K562 (cell line): Measurements from ENCODE around the gene KDM2A. TPM values are rescaled to one million over a fixed set of nuclear protein-coding genes. Genes with fewer than 3 reads are reported as not detected.
A peak's percentile ranks its signal among the peaks of the same experiment; 100 is the strongest.

Source experiments
- ATAC-seq: fragments of 200-7000 bp; cut with Tn5 transposase; 3 replicates; pipeline ENCODE4 v1.9.1; 2020; ENCODE audit warnings: moderate library complexity
- BruUV-seq: library from RNA; stranded (reverse); fragments of 400-500 nt; replicated peaks from 2 replicates; lab custom pipeline; 2021; lab: Mats Ljungman, UMichigan
- CTCF ChIA-PET: fragments of 300-600 bp; formaldehyde crosslinking; extraction: SDS; loops from one replicate; lab custom pipeline; 2021; ENCODE audit warnings: low intra/inter-chr PET ratio; lab: Yijun Ruan, JAX
- POLR2A ChIA-PET: fragments of 300-600, 350-650 bp; sonication (Branson Sonifier 250); formaldehyde crosslinking; extraction: SDS; loops from one replicate; lab custom pipeline; 2021; ENCODE audit warnings: antibody characterized with exemption, inconsistent platforms; lab: Yijun Ruan, JAX
- DNase-seq, 4 experiments: peaks; one replicate each; pipeline versions ENCODE4 v3.0.0 to v3.0.0-alpha.2; 2011 to 2018; ENCODE audit warnings: low spot score in 3 of 4, mixed read lengths in 3 of 4; ENCODE audit errors: extremely low read depth in 1 of 4
- FAIRE-seq: peaks from 2 replicates; lab custom pipeline; 2011; peaks lifted over from hg19 to GRCh38; lab: Jason Lieb, UNC
- H2AFZ ChIP-seq: 2 replicates; pipeline ENCODE4 v1.6.0; 2011; ENCODE audit warnings: low read depth, low read length, control low read depth, inconsistent platforms
- H3K27ac ChIP-seq: fragments of 200-600 bp; 3 replicates; pipeline ENCODE4 v1.8.0; 2011; ENCODE audit warnings: low read depth, mild to moderate bottlenecking, control low read depth, inconsistent platforms, low read length, moderate library complexity, mixed read lengths; ENCODE audit errors: extremely low read depth
- H3K27me3 ChIP-seq, 2 experiments: fragments of 300-600 bp in 1 of 2; 2 replicates in 1 of 2; 3 replicates in 1 of 2; pipeline versions ENCODE4 v1.6.0 to v1.8.0; 2011; ENCODE audit warnings: inconsistent platforms in 2 of 2, low read length in 2 of 2, mild to moderate bottlenecking in 1 of 2, mixed read lengths in 1 of 2, moderate library complexity in 1 of 2; ENCODE audit not compliant: control insufficient read depth in 2 of 2, insufficient read depth in 2 of 2
- H3K36me3 ChIP-seq: fragments of 300-600 bp; 3 replicates; pipeline ENCODE4 v1.8.0; 2011; ENCODE audit warnings: mild to moderate bottlenecking, low read length, inconsistent platforms; ENCODE audit not compliant: control insufficient read depth, insufficient read depth
- H3K4me1 ChIP-seq, 2 experiments: fragments of 200-600 bp in 1 of 2; replicated peaks in 1 of 2; 2 replicates in 1 of 2; 3 replicates in 1 of 2; pipeline versions ENCODE4 v1.5.1 to v1.8.0; 2011; ENCODE audit warnings: inconsistent platforms in 2 of 2, low read length in 2 of 2, mild to moderate bottlenecking in 1 of 2, mixed read lengths in 1 of 2, moderate library complexity in 1 of 2; ENCODE audit not compliant: control insufficient read depth in 2 of 2, insufficient read depth in 2 of 2
- H3K4me2 ChIP-seq: 2 replicates; pipeline ENCODE4 v1.6.1; 2011; ENCODE audit warnings: low read length, control low read depth, inconsistent platforms, mixed read lengths; ENCODE audit not compliant: insufficient read depth
- H3K4me3 ChIP-seq: fragments of 200-600 bp; sonication (generic), shearing (Covaris generic); 2 replicates; pipeline ENCODE4 v1.5.1; 2016; ENCODE audit warnings: control low read depth, inconsistent platforms
- H3K79me2 ChIP-seq: fragments of 200-600 bp; 3 replicates; pipeline ENCODE4 v1.8.0; 2011; ENCODE audit warnings: low read length, inconsistent platforms; ENCODE audit not compliant: control insufficient read depth, insufficient read depth
- H3K9ac ChIP-seq, 2 experiments: 2 replicates each; pipeline versions ENCODE4 v1.6.0 to v1.6.1; 2011; ENCODE audit warnings: low read depth in 2 of 2, low read length in 2 of 2, control low read depth in 1 of 2, inconsistent platforms in 1 of 2, mild to moderate bottlenecking in 1 of 2, mixed read lengths in 1 of 2; ENCODE audit not compliant: insufficient read depth in 1 of 2
- H3K9me1 ChIP-seq: one replicate; pipeline ENCODE4 v1.6.0; 2011; ENCODE audit warnings: inconsistent platforms, mild to moderate bottlenecking, low read length, moderate library complexity; ENCODE audit not compliant: control insufficient read depth, insufficient read depth
- H3K9me3 ChIP-seq: replicated peaks from 2 replicates; pipeline ENCODE4 v1.5.1; 2011; ENCODE audit warnings: low read depth, low read length, inconsistent platforms; ENCODE audit not compliant: control insufficient read depth, insufficient read depth
- H4K20me1 ChIP-seq: replicated peaks from 2 replicates; pipeline ENCODE4 v1.6.1; 2011; ENCODE audit warnings: low read length, inconsistent platforms, mixed read lengths; ENCODE audit not compliant: control insufficient read depth, insufficient read depth
- C11orf30 ChIP-seq: fragments of 450-650 bp; IDR thresholded peaks from 2 replicates; pipeline ENCODE4 v1.6.1; 2016; ENCODE audit warnings: low read depth, mild to moderate bottlenecking
- MAFF ChIP-seq: IDR thresholded peaks from 2 replicates; pipeline ENCODE4 v1.6.1; 2012; ENCODE audit warnings: low read length, improper control_type of control experiment
- MAFG ChIP-seq: fragments of 450-650 bp; conservative IDR thresholded peaks from 2 replicates; pipeline ENCODE4 v1.6.1; 2016; ENCODE audit warnings: missing genetic modification characterization, missing compliant biosample characterization
- MAFK ChIP-seq: IDR thresholded peaks from 2 replicates; pipeline ENCODE4 v1.6.1; 2011; ENCODE audit warnings: low read length, improper control_type of control experiment
- ZFP1 ChIP-seq: fragments of 450-650 bp; formaldehyde crosslinking; IDR thresholded peaks from 2 replicates; pipeline ENCODE4 v1.4.0; 2020; ENCODE audit warnings: mild to moderate bottlenecking, mixed read lengths
- ZNF175 ChIP-seq: fragments of 200-800 bp; sonication (Bioruptor generic); IDR thresholded peaks from 2 replicates; pipeline ENCODE4 v1.6.1; 2016; ENCODE audit warnings: low read depth, mild to moderate bottlenecking, missing genetic modification characterization, missing compliant biosample characterization
- ZNF316 ChIP-seq: fragments of 450-650 bp; IDR thresholded peaks from 2 replicates; pipeline ENCODE4 v1.6.1; 2016
- WGBS: fragments of 100-300 bp; shearing (Covaris generic); methylation state at CpG from one replicate; pipeline ENCODE4 v1.1.6; 2016; ENCODE audit warnings: low coverage, mixed read lengths; ENCODE audit not compliant: insufficient coverage; ENCODE audit errors: missing lambda C conversion rate; 5-methylcytosine and 5-hydroxymethylcytosine counted together
- in situ Hi-C: fragments of 300-500 bp; cut with MboI; formaldehyde crosslinking; loops from 4 replicates; pipeline ENCODE4 v1.15.0; 2018; ENCODE audit warnings: inconsistent platforms, mixed read lengths
- intact Hi-C: fragments of 100-400 bp; cut with micrococcal nuclease; formaldehyde crosslinking; loops from 2 replicates; pipeline ENCODE4 v1.14.2; 2022
- polyA plus RNA-seq, 8 experiments: library from polyadenylated mRNA; depleted of rRNA in 4 of 8; stranded (reverse) in 5 of 8; unstranded in 3 of 8; fragments of >200 nt; fragmentation: Nextera tagmentation in 2 of 8; fragmentation: Illumina TruSeq in 1 of 8; extraction: Ambion mirVana in 2 of 8; extraction: Trizol in 1 of 8; gene quantifications; 2 replicates each; pipeline versions ENCODE4 v1.2.1 to v1.2.3, GENCODE V29; 2011 to 2014; ENCODE audit warnings: inconsistent platforms in 1 of 8, missing spikeins in 1 of 8
- total RNA-seq, 7 experiments: library from RNA; depleted of rRNA in 6 of 7; stranded (reverse); fragments of >200 nt in 6 of 7; fragmentation: Illumina TruSeq in 2 of 7; extraction: Trizol in 2 of 7; gene quantifications; 2 replicates each; pipeline versions ENCODE4 v1.2.1 to v1.2.3, GENCODE V29; 2011 to 2021; ENCODE audit warnings: low replicate concordance in 1 of 7
- TF ChIP-seq, protein P1 (sequence below): sonication (generic); formaldehyde crosslinking; IDR thresholded peaks from 2 replicates; pipeline ENCODE4 v1.5.0; 2020; ENCODE audit warnings: missing genetic modification reagents
- TF ChIP-seq, protein P2 (sequence below): fragments of 150-350 bp; conservative IDR thresholded peaks from 2 replicates; pipeline ENCODE4 v1.6.1; 2014; ENCODE audit warnings: low read length
- TF ChIP-seq, protein P3 (sequence below), 2 experiments: fragments of 450-650 bp; IDR thresholded peaks; 2 replicates each; pipeline ENCODE4 v1.6.1; 2016

Gene KDM2A
- total and polyA plus RNA-seq, 9 of the 15 experiments (the other 6 are each of a cell fraction or from before 2014, with no cell fraction given): 5.0 to 39.3 (median 21.3) TPM

DNA sequence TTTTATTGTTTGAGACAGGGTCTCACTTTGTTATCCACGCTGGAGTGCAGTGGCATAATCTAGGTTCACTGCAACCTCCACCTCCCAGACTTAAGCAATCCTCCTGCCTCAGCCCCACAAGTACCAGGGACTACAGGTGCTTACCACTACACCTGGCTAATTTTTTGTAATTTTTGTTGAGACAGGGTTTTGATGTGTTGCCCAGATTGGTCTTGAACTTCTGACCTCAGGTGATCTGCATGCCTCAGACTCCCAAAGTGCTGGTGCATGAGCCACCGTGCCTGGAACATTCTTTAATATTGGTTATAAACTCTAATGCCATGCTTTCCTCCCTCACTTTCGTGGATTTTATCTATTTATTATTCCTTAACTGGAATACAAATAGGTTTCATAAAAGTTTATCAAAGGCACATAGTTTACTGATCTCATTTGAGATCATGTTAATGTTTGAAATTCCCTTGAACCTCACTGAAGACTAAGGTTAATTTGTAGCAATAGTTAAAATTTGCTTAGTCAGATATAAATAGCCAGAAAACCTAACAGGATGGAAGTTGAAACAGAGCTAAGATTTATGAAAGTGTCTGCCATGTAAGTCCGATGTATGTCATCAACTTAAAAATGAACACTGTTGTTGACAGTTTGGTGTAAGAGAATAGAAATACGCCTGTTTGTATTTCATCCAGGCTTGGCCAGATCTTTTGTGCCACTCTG, 27.6 kb downstream of the KDM2A start:
- Histone ChIP-seq H3K4me1 (no peaks in the 10 kb centered on the region), H3K9me1 (no peaks in the 10 kb centered on the region), H3K9ac (no peak overlapping the region), H2AFZ (no peak overlapping the region), H3K9me3 (no peaks in the 10 kb centered on the region; the same call in 1 of the 2 replicates), H3K27ac (no peak overlapping the region), H4K20me1 (0 out of 2 replicates have a peak, but pooled peaks cover 4% of the 10 kb centered on the region), H3K27me3 (no peaks in the 10 kb centered on the region), H3K36me3 (peaks cover 34% of the 10 kb centered on the region; the same call in 2 of the 3 replicates), H3K79me2 (peaks cover 38% of the 10 kb centered on the region; the same call in 2 of the 3 replicates), H3K4me2 (no peak overlapping the region), H3K4me3 (no peak overlapping the region)
- in situ Hi-C loops: no loop called here
- FAIRE-seq: no peak
- no peak for ATAC-seq
- ChIA-PET POLR2A (no interaction called here), CTCF (no interaction called here)
- WGBS: 87% methylated on average over 5 of the region's 5 CpGs
- BruUV-seq: no TSS peak
- DNase-seq: no peak
- TF ChIP-seq C11orf30 (peak; percentile 72; the same call in 1 of the 2 replicates), ZNF175 (CRISPR knock-in tag) (no peak), ZFP1 (CRISPR knock-in tag) (no peak), MAFF (peak; percentile 68), MAFG (tag) (peak; percentile 58; the same call in 1 of the 2 replicates), MAFK (peak; percentile 51; the same call in 1 of the 2 replicates), ZNF316 (peak; percentile 88)
- TF ChIP-seq, protein P1, sequence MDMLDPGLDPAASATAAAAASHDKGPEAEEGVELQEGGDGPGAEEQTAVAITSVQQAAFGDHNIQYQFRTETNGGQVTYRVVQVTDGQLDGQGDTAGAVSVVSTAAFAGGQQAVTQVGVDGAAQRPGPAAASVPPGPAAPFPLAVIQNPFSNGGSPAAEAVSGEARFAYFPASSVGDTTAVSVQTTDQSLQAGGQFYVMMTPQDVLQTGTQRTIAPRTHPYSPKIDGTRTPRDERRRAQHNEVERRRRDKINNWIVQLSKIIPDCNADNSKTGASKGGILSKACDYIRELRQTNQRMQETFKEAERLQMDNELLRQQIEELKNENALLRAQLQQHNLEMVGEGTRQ (CRISPR knock-in tag): no peak
- TF ChIP-seq, protein P2, sequence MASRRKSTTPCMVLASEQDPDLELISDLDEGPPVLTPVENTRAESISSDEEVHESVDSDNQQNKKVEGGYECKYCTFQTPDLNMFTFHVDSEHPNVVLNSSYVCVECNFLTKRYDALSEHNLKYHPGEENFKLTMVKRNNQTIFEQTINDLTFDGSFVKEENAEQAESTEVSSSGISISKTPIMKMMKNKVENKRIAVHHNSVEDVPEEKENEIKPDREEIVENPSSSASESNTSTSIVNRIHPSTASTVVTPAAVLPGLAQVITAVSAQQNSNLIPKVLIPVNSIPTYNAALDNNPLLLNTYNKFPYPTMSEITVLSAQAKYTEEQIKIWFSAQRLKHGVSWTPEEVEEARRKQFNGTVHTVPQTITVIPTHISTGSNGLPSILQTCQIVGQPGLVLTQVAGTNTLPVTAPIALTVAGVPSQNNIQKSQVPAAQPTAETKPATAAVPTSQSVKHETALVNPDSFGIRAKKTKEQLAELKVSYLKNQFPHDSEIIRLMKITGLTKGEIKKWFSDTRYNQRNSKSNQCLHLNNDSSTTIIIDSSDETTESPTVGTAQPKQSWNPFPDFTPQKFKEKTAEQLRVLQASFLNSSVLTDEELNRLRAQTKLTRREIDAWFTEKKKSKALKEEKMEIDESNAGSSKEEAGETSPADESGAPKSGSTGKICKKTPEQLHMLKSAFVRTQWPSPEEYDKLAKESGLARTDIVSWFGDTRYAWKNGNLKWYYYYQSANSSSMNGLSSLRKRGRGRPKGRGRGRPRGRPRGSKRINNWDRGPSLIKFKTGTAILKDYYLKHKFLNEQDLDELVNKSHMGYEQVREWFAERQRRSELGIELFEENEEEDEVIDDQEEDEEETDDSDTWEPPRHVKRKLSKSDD: no peak
- TF ChIP-seq, protein P3, sequence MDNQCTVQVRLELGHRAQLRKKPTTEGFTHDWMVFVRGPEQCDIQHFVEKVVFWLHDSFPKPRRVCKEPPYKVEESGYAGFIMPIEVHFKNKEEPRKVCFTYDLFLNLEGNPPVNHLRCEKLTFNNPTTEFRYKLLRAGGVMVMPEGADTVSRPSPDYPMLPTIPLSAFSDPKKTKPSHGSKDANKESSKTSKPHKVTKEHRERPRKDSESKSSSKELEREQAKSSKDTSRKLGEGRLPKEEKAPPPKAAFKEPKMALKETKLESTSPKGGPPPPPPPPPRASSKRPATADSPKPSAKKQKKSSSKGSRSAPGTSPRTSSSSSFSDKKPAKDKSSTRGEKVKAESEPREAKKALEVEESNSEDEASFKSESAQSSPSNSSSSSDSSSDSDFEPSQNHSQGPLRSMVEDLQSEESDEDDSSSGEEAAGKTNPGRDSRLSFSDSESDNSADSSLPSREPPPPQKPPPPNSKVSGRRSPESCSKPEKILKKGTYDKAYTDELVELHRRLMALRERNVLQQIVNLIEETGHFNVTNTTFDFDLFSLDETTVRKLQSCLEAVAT (IDR thresholded peaks at IDR 0.05): no peak
- intact Hi-C loops: no loop called here
